ENCODE measurements around the gene YY1AP1. TPM values are rescaled to one million over a fixed set of nuclear protein-coding genes. Genes with fewer than 3 reads are reported as not detected.

Gene YY1AP1
- total RNA-seq, 1 experiment from 2014 or later: 37.6 TPM

DNA sequence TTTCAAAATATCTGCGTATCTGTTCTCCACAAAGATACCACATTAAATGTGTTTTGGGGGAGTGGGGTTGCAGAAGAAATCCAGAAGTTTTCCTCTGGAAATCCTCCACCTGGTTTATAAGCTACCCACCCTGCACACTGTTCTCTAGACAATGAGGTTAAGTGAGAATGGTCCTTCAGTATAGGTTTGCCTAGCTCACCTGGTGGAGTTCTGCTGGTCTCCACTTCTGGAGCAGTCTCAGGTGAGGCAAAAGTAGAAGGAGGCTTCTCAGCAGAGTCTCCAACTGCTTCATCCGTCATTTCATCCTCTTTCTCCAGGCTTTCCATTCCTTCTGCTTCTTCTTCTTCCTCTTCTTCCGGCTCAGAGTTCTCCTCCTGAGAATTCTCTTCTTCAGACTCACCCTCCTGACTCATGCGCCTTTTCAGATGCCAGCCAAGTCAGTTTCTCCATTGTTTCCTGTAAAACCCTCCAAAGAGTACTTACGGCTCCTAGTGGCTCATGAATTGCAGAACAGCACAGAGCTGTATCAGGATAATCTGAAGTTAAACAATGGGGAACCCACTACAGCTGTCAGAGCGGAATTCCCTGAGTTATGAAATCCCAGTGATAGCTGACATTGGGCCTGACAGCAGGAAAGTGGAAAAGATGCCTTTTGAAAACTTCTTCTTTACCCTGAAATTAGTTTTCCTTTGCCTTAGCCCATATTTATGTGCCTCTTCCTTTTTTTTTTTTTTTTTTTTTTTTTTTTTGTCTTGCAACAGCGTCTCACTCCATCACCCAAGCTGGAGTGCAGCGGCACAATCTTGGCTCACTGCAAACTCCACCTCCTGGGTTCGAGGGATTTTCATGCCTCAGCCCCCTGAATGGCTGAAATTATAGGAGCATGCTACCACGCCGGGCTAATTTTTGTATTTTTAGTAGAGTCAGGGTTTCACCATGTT lies 40.1 kb downstream of the YY1AP1 start:
- H3K4me1 ChIP-seq (ENCODE audit: insufficient read depth, low read length): peaks cover 33% of the 10 kb centered on the region

DNA sequence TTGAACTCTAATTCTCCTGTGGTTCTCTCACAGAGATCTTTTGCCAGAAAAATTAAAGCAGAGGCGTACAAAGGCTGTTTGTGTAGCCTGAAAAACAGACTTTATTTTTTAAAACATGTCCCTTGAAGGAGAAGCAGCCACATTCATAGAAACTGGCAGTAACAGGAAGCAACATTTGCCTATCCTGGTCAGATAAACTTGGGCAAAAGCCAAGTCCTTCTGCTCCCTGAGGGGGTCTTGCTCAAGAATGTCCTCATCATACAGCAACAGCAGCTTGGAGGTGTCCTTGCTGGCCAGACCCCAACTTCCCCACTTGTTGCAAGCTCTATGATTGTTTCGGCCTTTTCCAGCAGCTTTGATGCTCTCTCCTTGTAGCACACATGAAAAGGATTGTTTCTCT lies 42.3 kb downstream of the YY1AP1 start:
- ChIA-PET POLR2A (ENCODE audit: unreplicated experiment) (interaction anchor here (0.5 kb wide), 1 partner anchor 176 kb away, joined by 3 read pairs; no protein-coding TSS in a partner anchor), CTCF (no interaction called here)
- Histone ChIP-seq H3K27ac (ENCODE audit: low read length) (no peak overlapping the region), H3F3A (ENCODE audit: low read length, unreplicated experiment) (peaks cover 3% of the 10 kb centered on the region), H4K20me1 (ENCODE audit: low read length) (no peaks in the 10 kb centered on the region), H2AFZ (ENCODE audit: low read length) (no peak overlapping the region), H3K36me3 (ENCODE audit: low read depth, low read length) (peaks cover 16% of the 10 kb centered on the region; the same call in 1 of the 2 replicates), H3K4me3 (ENCODE audit: low read length) (no peak overlapping the region), H3K9ac (ENCODE audit: low read length) (no peak overlapping the region), H3K27me3 (ENCODE audit: low read length) (no peaks in the 10 kb centered on the region), H3K9me3 (ENCODE audit: low read length) (peaks cover 18% of the 10 kb centered on the region), H3K4me2 (ENCODE audit: low read length) (no peak overlapping the region), H3K9me2 (replicated peaks; ENCODE audit: low read length) (no peaks in the 10 kb centered on the region), H3K79me2 (ENCODE audit: low read length) (no peaks in the 10 kb centered on the region), H3K4me1 (ENCODE audit: insufficient read depth, low read length) (peaks cover 14% of the 10 kb centered on the region)
- TF ChIP-seq, protein P1, sequence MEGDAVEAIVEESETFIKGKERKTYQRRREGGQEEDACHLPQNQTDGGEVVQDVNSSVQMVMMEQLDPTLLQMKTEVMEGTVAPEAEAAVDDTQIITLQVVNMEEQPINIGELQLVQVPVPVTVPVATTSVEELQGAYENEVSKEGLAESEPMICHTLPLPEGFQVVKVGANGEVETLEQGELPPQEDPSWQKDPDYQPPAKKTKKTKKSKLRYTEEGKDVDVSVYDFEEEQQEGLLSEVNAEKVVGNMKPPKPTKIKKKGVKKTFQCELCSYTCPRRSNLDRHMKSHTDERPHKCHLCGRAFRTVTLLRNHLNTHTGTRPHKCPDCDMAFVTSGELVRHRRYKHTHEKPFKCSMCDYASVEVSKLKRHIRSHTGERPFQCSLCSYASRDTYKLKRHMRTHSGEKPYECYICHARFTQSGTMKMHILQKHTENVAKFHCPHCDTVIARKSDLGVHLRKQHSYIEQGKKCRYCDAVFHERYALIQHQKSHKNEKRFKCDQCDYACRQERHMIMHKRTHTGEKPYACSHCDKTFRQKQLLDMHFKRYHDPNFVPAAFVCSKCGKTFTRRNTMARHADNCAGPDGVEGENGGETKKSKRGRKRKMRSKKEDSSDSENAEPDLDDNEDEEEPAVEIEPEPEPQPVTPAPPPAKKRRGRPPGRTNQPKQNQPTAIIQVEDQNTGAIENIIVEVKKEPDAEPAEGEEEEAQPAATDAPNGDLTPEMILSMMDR (conservative IDR thresholded peaks at IDR 0.05; ENCODE audit: low read depth, low read length): no peak
- TF ChIP-seq EZH2phosphoT487 (IDR thresholded peaks at IDR 0.05; ENCODE audit: borderline replicate concordance, low read length) (no peak), EZH2 (IDR thresholded peaks at IDR 0.05; ENCODE audit: low read length, unreplicated experiment) (no peak)
- DNase-seq (no peak), ATAC-seq (no peak)
- intact Hi-C loops (cut with micrococcal nuclease): no loop called here
- BruUV-seq (replicated peaks): TSS peak; percentile 22

More for the DNA sequence above, 40.1 kb downstream of the YY1AP1 start:
- Histone ChIP-seq H3K4me2 (ENCODE audit: low read length) (peak overlapping the region; percentile 86), H4K20me1 (ENCODE audit: low read length) (no peaks in the 10 kb centered on the region), H3K9ac (ENCODE audit: low read length) (peak overlapping the region; percentile 25; the same call in 1 of the 2 replicates), H2AFZ (ENCODE audit: low read length) (peak overlapping the region; percentile 77), H3F3A (ENCODE audit: low read length, unreplicated experiment) (peaks cover 9% of the 10 kb centered on the region), H3K36me3 (ENCODE audit: low read depth, low read length) (peaks cover 7% of the 10 kb centered on the region; the same call in 1 of the 2 replicates), H3K27ac (ENCODE audit: low read length) (peak overlapping the region; percentile 77), H3K4me3 (ENCODE audit: low read length) (peak overlapping the region; percentile 62), H3K9me3 (ENCODE audit: low read length) (peaks cover 6% of the 10 kb centered on the region; the same call in 1 of the 2 replicates), H3K79me2 (ENCODE audit: low read length) (no peaks in the 10 kb centered on the region), H3K9me2 (replicated peaks; ENCODE audit: low read length) (no peaks in the 10 kb centered on the region), H3K27me3 (ENCODE audit: low read length) (no peaks in the 10 kb centered on the region)
- POLR2A ChIA-PET (ENCODE audit: unreplicated experiment): interaction anchor here (0.7 kb wide), 2 partner anchors 171 to 234 kb away, joined by 3 to 6 read pairs; no protein-coding TSS in a partner anchor
- intact Hi-C loops (cut with micrococcal nuclease): loop anchor here (1.0 kb wide), 1 partner anchor 325 kb away; no protein-coding TSS in a partner anchor
- DNase-seq: peak; percentile 93
- TF ChIP-seq, protein P1 (conservative IDR thresholded peaks at IDR 0.05; ENCODE audit: low read depth, low read length): peak; percentile 80
- TF ChIP-seq EZH2phosphoT487 (IDR thresholded peaks at IDR 0.05; ENCODE audit: borderline replicate concordance, low read length): no peak
- no peak for TF ChIP-seq EZH2 (IDR thresholded peaks at IDR 0.05; ENCODE audit: low read length, unreplicated experiment)
- CTCF ChIA-PET: interaction anchor here (0.6 to 0.9 kb wide), 4 partner anchors 56 to 618 kb away, joined by 3 read pairs; no protein-coding TSS in a partner anchor
- peak; percentile 78 for ATAC-seq
- TSS peak; percentile 27 for BruUV-seq (replicated peaks)

Data from PC-3 (cell line).